Urinary bladder (tissue), 4 donors: Measurements from ENCODE around the gene SCUBE3. TPM values are rescaled to one million over a fixed set of nuclear protein-coding genes. Genes with fewer than 3 reads are reported as not detected.

Experiments
- DNase-seq: peaks from one replicate; pipeline ENCODE4 v3.0.0-alpha.2; 2015; ENCODE audit errors: extremely low spot score
- H3K27ac ChIP-seq: one replicate; pipeline ENCODE4 v1.5.1; 2013; ENCODE audit warnings: low read depth, mild to moderate bottlenecking, moderate library complexity
- H3K36me3 ChIP-seq: one replicate; pipeline ENCODE4 v1.6.1; 2013; ENCODE audit warnings: mild to moderate bottlenecking, moderate library complexity; ENCODE audit not compliant: insufficient read depth
- H3K4me1 ChIP-seq: one replicate; pipeline ENCODE4 v1.6.1; 2013; ENCODE audit warnings: mild to moderate bottlenecking, moderate library complexity; ENCODE audit not compliant: insufficient read depth
- H3K4me3 ChIP-seq: one replicate; pipeline ENCODE4 v1.5.1; 2013; ENCODE audit warnings: low read depth, low read length
- WGBS: extraction: QIAGEN DNeasy Blood & Tissue Kit; methylation state at CpG from one replicate; pipeline ENCODE4 v1.1.7; 2013; 5-methylcytosine and 5-hydroxymethylcytosine counted together
- polyA plus RNA-seq: library from polyadenylated mRNA; stranded (reverse); fragments of 200-250 nt; gene quantifications from one replicate; pipeline ENCODE4 v1.2.3, GENCODE V29; 2013
- total RNA-seq: library from RNA; depleted of rRNA; stranded (reverse); fragments of >200 nt; gene quantifications from one replicate; pipeline ENCODE4 v1.2.3, GENCODE V29; 2014
- donor health status: healthy with polysubstance abuse.
- donor health status: healthy.

SCUBE3 gene
- total and polyA plus RNA-seq, 2 donors: 3.9 to 8.4 TPM

DNA sequence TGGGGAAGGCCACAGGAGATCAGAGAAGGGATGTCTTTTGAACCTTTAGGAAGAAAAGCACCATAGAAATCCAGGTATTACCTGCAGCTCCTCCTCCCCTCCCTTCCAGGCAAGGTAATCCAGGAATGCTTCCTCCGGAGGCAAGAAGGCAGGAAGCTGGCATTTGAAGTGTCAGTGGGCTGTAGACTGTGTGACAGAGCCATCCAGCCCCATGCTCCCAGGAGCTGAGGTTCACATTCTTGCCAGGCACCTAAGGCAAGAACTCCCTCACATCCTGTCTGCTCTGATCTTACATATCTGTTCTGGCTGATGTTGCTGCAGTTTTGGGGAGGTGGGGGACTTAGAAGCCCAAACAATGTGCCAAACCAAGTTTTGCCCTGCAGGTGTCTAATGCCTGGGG, 27.8 kb upstream of the SCUBE3 start:
- no peak overlapping the region for H3K27ac ChIP-seq
- no peak for DNase-seq
- WGBS: 62% methylated on average over 1 of the region's 1 CpG

DNA sequence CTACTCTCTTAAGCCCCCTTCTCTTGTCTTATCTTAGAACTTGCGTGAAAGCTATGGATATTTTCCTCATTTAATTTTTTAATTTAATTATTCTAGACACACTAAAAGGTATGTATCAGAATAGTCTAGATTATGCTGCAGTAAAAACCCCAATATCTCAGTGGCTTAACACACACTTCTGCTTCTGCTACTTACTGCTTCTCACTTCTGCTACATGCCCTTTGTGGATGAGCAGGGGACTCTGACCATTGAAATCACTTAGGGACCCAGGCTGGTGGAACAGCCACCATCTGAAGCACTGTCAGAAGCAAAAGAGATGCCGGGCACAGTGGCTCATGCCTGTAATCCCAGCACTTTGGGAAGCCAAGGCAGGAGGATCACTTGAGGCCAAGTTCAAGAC, 27.2 kb upstream of the SCUBE3 start:
- Histone ChIP-seq H3K36me3 (no peaks in the 10 kb centered on the region), H3K27ac (no peak overlapping the region), H3K4me1 (peaks cover 1% of the 10 kb centered on the region), H3K4me3 (no peak overlapping the region)
- DNase-seq: no peak
- whole genome bisulfite sequencing: 94% methylated on average over 2 of the region's 2 CpGs

More for the DNA sequence above, 27.8 kb upstream of the SCUBE3 start:
- no peak overlapping the region for H3K4me3 ChIP-seq
- H3K36me3 ChIP-seq: no peaks in the 10 kb centered on the region
- H3K4me1 ChIP-seq: peaks cover 1% of the 10 kb centered on the region

DNA sequence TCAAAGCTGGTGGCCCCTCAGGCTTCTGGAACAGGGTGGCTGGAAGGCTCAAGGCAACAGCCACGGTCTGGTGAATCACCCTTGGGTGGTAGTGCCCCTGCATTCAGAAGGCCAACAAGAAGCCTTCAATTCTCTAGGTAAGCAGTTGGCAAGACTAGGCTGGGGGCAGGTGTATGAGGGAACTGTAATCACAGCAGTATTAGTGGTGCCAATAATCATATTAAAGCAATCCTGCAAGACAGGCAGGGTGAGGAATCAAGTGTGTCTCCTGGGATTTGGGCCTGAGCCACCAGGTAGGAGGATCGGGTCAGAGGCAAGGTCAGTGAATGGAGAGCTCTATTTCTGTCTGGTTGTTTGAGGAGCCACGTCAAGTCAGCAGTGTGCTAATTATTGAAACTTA, 24.9 kb upstream of the SCUBE3 start:
- H3K4me3 ChIP-seq: no peak overlapping the region
- 93% methylated on average over 3 of the region's 3 CpGs for WGBS
- no peaks in the 10 kb centered on the region for H3K36me3 ChIP-seq
- no peak for DNase-seq
- no peak overlapping the region for H3K27ac ChIP-seq
- H3K4me1 ChIP-seq: no peaks in the 10 kb centered on the region

DNA sequence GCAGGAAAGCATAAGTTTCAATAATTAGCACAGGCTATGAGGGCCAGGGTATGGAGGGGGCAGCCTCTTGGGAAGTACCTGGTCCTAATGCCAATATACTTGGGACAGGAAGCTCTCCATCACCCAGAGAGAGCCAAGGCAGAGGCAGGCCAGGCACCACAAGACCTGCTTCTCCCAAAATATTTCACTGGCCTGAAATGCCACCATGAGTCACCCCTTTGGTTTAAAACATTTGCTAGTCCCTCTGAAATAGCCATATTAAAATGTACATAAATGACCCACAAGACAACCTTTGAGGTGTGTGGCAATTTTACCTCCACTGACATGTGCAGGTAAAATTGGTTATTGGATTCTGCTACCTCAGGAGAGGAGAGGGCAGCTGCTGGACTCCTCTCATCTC, 23.4 kb upstream of the SCUBE3 start:
- Histone ChIP-seq H3K4me3 (no peak overlapping the region), H3K27ac (no peak overlapping the region), H3K4me1 (no peaks in the 10 kb centered on the region), H3K36me3 (no peaks in the 10 kb centered on the region)
- no peak for DNase-seq

DNA sequence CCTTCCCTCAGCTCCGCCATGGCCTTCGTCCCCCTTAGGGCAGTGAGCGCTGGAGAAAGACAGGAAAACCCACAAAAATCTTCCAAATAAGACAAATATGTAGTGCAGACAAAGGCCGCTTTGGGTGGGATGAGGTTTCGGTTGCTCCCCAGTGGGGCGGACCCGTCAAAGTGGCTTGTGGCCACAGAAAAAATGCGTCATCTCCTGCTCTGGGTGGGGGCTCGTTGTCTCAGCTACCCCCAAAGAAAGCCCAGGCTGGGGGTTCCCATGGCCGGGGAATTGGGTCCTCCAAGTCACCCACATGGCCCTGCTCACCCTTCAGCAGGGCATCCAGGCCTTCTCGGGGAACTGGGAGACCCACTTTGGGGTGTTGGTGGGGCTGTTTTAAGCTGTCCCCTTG, 21.9 kb upstream of the SCUBE3 start:
- no peaks in the 10 kb centered on the region for H3K4me1 ChIP-seq
- H3K36me3 ChIP-seq: no peaks in the 10 kb centered on the region
- no peak overlapping the region for H3K4me3 ChIP-seq
- 95% methylated on average over 11 of the region's 11 CpGs for WGBS
- no peak for DNase-seq
- no peak overlapping the region for H3K27ac ChIP-seq

DNA sequence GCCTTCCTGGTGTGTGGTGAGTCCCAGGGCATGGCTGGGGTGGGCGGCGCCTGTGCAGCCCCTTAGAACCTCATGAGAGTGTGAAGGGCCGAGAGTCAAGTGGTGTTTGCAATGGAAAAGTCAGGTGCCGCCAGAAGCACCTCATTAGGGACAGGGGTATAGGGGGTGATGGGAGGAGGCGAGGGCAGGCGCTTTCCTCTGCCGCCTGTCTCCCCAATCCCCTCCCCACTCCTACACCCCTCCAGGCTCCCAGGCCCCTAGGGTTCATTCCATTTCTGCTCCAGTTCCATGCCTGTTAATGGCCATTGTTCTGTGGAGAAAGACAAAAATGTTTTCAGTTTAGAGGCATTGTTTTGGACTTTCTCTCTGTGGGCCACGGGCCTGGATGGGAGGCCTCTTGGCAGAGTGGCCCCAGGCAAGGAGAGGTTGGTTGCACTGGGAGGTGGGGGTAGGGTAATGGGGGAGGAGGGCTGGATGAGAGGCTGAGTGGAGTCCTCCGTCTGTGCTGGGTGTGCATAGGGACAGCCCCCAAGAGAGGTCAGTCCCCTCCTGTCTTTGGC, 21.4 kb upstream of the SCUBE3 start:
- H3K27ac ChIP-seq: no peak overlapping the region
- DNase-seq: no peak
- no peak overlapping the region for H3K4me3 ChIP-seq
- WGBS: 85% methylated on average over 9 of the region's 9 CpGs
- no peaks in the 10 kb centered on the region for H3K4me1 ChIP-seq
- H3K36me3 ChIP-seq: no peaks in the 10 kb centered on the region

DNA sequence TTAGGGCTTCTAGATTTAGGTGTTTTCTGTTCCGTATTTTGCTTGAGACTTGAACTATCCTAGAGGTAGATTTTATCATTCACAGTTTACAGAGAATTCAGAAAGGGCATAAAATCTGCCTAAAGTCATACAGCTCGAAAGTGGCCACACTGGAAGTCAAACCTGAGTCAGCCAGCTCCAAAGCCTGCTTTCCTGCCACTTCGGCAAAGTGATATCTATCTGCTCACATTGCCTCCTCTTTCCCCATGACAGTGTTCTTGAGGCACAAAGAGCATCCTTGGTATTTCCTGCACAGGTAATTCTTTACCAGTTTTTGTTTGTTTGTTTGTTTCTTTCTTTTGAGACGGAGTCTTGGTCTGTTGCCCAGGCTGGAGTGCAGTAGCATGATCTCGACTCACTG, 19.4 kb upstream of the SCUBE3 start:
- 82% methylated on average over 5 of the region's 5 CpGs for WGBS
- H3K4me1 ChIP-seq: no peaks in the 10 kb centered on the region
- no peak overlapping the region for H3K4me3 ChIP-seq
- H3K36me3 ChIP-seq: no peaks in the 10 kb centered on the region
- no peak for DNase-seq
- H3K27ac ChIP-seq: no peak overlapping the region

DNA sequence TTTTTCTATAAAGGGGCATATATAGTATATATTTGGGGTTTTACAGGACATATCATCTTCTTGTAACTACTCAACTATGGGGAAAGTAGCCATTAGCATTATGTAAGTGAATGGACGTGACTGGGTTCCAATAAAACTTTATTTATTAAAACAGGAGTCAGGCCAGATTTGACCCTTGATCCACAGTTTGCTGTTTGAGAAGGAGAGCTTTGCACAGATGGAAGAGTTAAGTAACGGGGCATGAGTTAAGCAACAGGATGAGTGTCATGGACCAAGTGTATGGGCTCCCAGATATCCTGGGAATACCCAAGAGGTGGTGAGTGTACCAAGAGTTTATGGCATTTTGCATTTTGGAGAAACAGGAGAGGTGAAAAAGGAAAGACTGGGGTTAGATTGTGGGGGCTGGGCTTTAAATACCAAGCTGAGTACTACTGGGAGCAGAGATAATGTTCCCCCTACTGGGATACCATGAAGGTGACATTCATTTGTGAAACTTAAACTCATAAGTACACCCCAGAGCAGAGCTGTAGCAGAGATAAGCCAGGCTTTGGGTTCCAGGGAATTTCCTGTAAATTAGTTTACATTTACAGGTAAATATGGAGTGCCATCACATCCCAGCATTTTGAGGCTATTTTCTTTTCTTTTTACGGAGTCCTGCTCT, 18.5 kb upstream of the SCUBE3 start:
- H3K27ac ChIP-seq: no peak overlapping the region
- H3K36me3 ChIP-seq: no peaks in the 10 kb centered on the region
- DNase-seq: no peak
- no peak overlapping the region for H3K4me3 ChIP-seq
- 87% methylated on average over 3 of the region's 3 CpGs for WGBS
- H3K4me1 ChIP-seq: no peaks in the 10 kb centered on the region

DNA sequence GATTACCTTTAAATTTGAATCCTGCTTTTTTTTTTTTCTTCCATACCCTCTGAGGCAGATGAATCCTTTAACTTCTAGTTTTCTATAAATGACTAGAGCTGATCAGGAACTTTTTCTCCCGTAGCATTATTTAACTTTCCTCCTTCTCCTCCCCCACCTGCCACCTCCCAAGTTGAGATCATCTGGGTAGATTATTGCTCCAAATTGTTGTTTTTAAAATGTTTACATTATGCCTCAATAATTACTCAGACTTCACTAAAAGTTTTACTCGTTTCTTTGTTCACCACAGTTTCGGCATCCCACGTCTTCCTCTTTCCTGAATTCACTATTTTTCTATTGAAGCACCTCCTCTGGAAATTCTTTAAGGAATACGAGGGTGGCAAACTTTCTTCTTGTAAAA, 16.6 kb upstream of the SCUBE3 start:
- H3K4me1 ChIP-seq: no peaks in the 10 kb centered on the region
- 66% methylated on average over 5 of the region's 5 CpGs for WGBS
- H3K27ac ChIP-seq: no peak overlapping the region
- no peaks in the 10 kb centered on the region for H3K36me3 ChIP-seq
- no peak for DNase-seq
- H3K4me3 ChIP-seq: no peak overlapping the region

DNA sequence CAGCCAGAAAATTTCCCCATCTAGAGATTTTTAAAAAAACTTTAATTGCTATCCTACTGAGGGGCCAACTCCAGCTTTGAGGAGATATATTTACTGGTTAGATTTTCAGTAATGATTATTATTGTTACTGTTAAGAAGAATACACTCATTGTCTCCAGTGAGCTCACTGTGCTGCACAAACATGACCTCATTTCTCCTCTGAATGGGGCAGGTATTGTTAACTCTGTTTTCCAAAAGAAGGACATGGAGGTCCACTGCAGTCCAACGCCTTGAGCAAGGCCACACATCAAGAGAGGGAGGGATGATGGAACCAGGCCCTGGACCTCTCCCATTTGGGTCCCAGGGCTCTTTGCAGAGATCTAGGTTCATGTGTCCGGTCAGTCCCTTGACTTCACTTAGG, 13.9 kb upstream of the SCUBE3 start:
- Histone ChIP-seq H3K4me3 (no peak overlapping the region), H3K27ac (no peak overlapping the region), H3K4me1 (no peaks in the 10 kb centered on the region), H3K36me3 (no peaks in the 10 kb centered on the region)
- WGBS: 95% methylated on average over 2 of the region's 2 CpGs
- no peak for DNase-seq

DNA sequence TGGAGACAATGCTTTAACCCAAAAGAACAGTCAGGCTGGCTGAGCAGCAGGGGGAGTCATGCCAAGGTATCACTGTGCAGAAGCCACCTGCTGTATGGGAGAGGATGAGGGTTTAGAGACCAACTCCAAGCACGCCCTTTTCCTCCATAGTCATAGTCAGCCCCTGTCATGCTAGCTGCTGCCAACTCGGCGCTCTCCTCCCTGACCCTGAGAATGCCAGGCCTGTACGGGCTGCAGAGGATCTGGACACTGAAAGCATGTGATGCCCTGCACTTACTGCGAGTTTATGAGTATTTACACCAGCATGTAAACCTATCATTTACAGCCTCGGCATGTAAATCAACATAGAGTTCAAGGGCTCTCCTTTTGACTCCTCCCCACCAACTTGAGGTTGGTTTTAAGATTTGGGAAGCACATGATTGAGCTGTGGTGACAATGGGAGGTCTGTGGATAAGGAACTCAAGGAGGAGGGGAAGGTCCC, 11.7 kb upstream of the SCUBE3 start:
- 60% methylated on average over 6 of the region's 6 CpGs for WGBS
- Histone ChIP-seq H3K36me3 (no peaks in the 10 kb centered on the region), H3K4me1 (no peaks in the 10 kb centered on the region), H3K27ac (no peak overlapping the region), H3K4me3 (no peak overlapping the region)
- DNase-seq: no peak

DNA sequence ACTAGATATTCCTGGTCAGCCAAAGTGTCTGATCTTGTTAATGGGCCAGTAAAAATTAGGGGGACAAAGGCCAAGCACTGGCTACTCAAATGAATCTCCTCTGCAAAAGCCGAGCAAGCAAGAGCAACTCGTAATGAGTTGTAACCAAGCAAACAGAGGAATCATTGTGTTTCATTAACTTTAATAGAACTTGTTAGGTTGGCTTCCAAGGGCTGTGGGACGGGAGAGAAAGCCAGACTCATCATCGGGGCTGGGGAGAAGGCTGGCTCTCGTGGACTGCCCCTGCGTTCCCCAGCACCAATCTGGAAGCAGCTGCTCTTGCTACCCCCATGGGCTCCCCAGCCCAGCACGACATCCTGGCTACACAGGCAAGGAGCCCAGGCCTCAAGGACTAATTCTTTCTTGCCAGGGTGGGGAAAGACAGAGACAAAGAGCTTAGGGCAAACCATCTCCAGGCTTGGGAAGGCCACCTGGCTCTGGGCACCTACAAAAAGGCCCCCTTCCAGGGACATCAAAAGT, 10.5 kb upstream of the SCUBE3 start:
- WGBS: 79% methylated on average over 7 of the region's 7 CpGs
- no peak for DNase-seq
- Histone ChIP-seq H3K4me1 (no peaks in the 10 kb centered on the region), H3K36me3 (no peaks in the 10 kb centered on the region), H3K27ac (no peak overlapping the region), H3K4me3 (no peak overlapping the region)

DNA sequence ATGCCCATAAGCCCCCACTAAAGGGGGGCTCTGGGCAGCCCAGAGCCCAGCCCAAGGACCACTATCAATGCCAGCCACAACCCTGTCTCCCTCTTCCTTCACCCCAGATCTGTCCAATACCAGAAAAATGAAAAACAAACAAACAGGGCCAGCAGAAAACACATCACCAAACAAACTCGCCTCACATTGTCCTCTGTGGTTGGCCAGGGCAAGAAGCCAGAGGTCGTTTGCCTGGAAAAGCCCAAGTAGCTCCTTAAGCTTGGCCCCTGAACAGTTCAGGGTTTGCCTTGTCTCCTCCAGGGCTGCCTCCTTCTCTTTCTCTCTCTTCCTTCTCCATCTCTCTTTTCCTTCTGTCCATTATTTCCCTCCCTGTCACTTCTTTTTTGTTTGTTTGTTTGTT, 10.1 kb upstream of the SCUBE3 start:
- Histone ChIP-seq H3K4me3 (no peak overlapping the region), H3K4me1 (no peaks in the 10 kb centered on the region), H3K27ac (no peak overlapping the region), H3K36me3 (no peaks in the 10 kb centered on the region)
- DNase-seq: no peak
- WGBS: 47% methylated on average over 2 of the region's 2 CpGs

DNA sequence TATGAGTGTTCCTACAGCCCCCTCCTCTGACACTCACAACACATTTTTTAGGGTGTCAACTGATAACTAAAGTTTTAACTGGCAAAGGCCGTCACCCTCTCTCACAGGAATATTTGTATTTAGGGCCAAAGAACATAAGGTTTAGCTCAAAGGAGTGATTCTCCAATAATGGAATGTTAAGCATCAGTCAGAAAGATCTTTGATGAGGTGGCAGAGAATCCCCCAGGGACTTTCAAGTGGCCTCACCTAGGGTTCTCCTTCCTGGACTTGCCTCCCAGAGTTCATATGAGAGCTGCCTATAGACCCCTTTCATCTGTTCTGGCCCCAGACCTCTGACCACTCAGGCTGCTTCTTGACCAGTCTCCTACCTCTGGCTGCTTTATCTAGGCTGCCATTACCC, 7.4 kb upstream of the SCUBE3 start:
- Histone ChIP-seq H3K4me3 (no peak overlapping the region), H3K36me3 (no peaks in the 10 kb centered on the region), H3K27ac (no peak overlapping the region), H3K4me1 (no peaks in the 10 kb centered on the region)
- DNase-seq: no peak
- WGBS: 78% methylated on average over 1 of the region's 1 CpG
